Activated CD4-positive, alpha-beta T cell treated with anti-CD3 and anti-CD28 coated beads, Interleukin-2, Interleukin-4, amounts not matched to agents 100 ng/mL and 50 ng/mL, durations not matched to agents 16 hours and 8 hours (primary cell): ENCODE data around the gene PMS1.
"Not testable (repeated sequence)": the region's sequence is repeated elsewhere in the genome, so short reads cannot be mapped to it uniquely, and the experiment has no call there.

Source experiments
- DNase-seq: peaks from one replicate; pipeline ENCODE4 v3.0.0-alpha.2; 2020; ENCODE audit warnings: low spot score

PMS1 gene

GRCh38 chr2:189783927-189784867, at the start of gene PMS1, which contains the start of gene ORMDL1:
Gene PMS1 (plus strand): TSS chr2:189784450. CDS start chr2:189791810, 7,360 bp downstream.
Gene ORMDL1 (minus strand): TSS chr2:189784339. CDS start chr2:189782595, 1,744 bp downstream.
- DNase-seq = peak; percentile 95

- DNase-seq = peak; percentile 39
These were observed 33.1 kb upstream of the PMS1 start for GRCh38 chr2:189751080-189751658.

- no peak for DNase-seq
These were observed 27.8 kb upstream of the PMS1 start for GRCh38 chr2:189756311-189756952.

- DNase-seq = not testable (repeated sequence)
These were observed 24.1 kb upstream of the PMS1 start for GRCh38 chr2:189760154-189760553.

GRCh38 chr2:189762229-189762550, 22.1 kb upstream of the PMS1 start:
- DNase-seq = no peak

- DNase-seq = peak; percentile 95
These were observed 21.5 kb upstream of the PMS1 start, which contains the start of gene OSGEPL1 for GRCh38 chr2:189762551-189763298. Gene OSGEPL1 (minus strand): TSS chr2:189762792. CDS start chr2:189761640, 1,152 bp downstream.

GRCh38 chr2:189763908-189764661, 20.2 kb upstream of the PMS1 start:
- DNase-seq = no peak

GRCh38 chr2:189770590-189771322, 13.5 kb upstream of the PMS1 start:
- no peak for DNase-seq

- DNase-seq = no peak
These were observed 12.0 kb upstream of the PMS1 start for GRCh38 chr2:189772212-189772611.

GRCh38 chr2:189782221-189782671, 2.0 kb upstream of the PMS1 start:
- peak; percentile 73 for DNase-seq

- DNase-seq = no peak
These were observed 761 bp upstream of the PMS1 start for GRCh38 chr2:189783451-189783926.

GRCh38 chr2:189791338-189792042, 7.2 kb downstream of the PMS1 start:
- peak; percentile 35 for DNase-seq

GRCh38 chr2:189794310-189794709, 10.1 kb downstream of the PMS1 start:
- DNase-seq = no peak

GRCh38 chr2:189797902-189798301, 13.7 kb downstream of the PMS1 start:
- no peak for DNase-seq

- DNase-seq = peak; percentile 49
These were observed 14.2 kb downstream of the PMS1 start for GRCh38 chr2:189798312-189799029.

- no peak for DNase-seq
These were observed 14.7 kb downstream of the PMS1 start for GRCh38 chr2:189799030-189799331.

GRCh38 chr2:189799531-189799930, 15.3 kb downstream of the PMS1 start:
- no peak for DNase-seq

- DNase-seq = no peak
These were observed 18.2 kb downstream of the PMS1 start for GRCh38 chr2:189802396-189802912.

- DNase-seq = no peak
These were observed 19.2 kb downstream of the PMS1 start for GRCh38 chr2:189803431-189803830.
